ENCODE results near the gene PTPRB.

GRCh38 chr12:70644861-70645260, 7.6 kb upstream of the PTPRB start:
- no peak for TF ChIP-seq CTCF (IDR thresholded peaks at IDR 0.05; ENCODE audit: borderline replicate concordance, extremely low read depth, low read length, poor library complexity, severe bottlenecking)
- TF ChIP-seq EZH2 (IDR thresholded peaks at IDR 0.05; ENCODE audit: borderline replicate concordance, low read depth, low read length, severe bottlenecking): no peak

Measured in DND-41 (cell line).